ENCODE results near the gene APOD.
"Not testable (repeated sequence)": the region's sequence is repeated elsewhere in the genome, so short reads cannot be mapped to it uniquely, and the experiment has no call there.

APOD gene

GRCh38 chr3:195583831-195584542, at the start of gene APOD:
APOD (minus strand) TSS chr3:195583940; CDS start chr3:195579461, 4,479 bp downstream.
- DNase-seq (ENCODE audit: low spot score) = peak; percentile 93

- not testable (repeated sequence) for DNase-seq (ENCODE audit: low spot score)
Observed at GRCh38 chr3:195633351-195633750, 49.6 kb upstream of the APOD start.

DNA sequence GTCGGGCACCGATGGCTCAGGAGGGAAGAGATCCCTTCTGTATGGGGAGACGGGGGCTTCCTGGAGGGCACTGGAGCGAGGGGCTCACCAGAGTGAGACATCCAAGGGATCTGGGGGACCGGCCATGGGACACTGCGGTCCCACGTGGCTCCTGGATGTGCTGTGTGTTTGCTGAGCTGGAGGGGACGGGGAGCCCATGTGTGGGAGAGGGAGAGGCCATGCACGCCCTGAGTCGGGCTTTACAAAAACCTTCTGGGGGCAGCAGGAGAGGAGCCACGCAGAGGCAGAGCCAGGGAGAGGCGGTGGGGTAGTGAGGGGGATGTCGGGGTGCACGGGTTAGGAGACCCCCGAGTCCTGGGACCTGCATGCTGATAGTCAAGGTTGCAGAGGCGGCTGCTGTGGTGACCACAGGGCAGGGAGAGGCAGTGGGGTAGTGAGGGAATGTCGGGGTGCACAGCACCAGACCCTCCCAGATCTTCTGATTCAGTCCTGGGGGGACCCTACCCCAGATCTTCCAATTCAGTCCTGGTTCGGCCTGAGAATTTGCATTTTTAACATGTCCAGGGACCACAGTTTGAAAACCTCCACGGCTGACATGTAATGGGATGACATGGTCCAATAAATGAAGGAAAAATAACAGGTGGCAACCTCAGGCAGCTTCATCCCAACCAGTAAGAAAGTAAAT, 48.9 kb upstream of the APOD start:
- DNase-seq (ENCODE audit: low spot score) = not testable (repeated sequence)

- DNase-seq (ENCODE audit: low spot score) = not testable (repeated sequence)
Observed at GRCh38 chr3:195632046-195632445, 48.3 kb upstream of the APOD start.

DNA sequence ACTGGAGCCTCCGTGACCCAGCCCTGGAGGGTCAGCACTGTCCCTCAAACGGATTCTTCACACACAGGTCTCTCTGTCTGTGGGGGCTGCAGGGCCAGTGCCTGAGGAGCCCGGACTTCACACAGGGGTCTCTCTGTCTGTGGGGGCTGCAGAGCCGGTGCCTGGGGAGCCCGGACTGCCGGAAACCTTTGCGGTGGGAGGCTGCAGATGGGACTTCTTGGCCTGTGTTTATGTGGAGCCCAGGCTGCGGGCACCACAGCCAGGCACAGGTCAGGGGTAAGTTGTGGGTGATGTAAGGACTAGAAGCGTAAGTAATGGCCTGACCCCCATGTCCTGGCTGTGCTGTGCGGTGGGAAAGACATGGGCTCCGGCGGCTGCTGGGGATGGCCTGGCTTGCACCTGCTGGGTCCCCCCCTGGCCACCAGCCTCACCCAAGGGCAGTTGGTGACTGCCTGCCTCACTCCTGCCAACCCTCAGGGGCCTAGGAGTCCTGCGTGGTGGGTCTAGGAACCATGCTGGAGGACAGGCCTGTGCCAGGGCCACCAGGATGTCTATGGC, 47.3 kb upstream of the APOD start:
- not testable (repeated sequence) for DNase-seq (ENCODE audit: low spot score)

- not testable (repeated sequence) for DNase-seq (ENCODE audit: low spot score)
Observed at GRCh38 chr3:195630086-195630917, 46.6 kb upstream of the APOD start.

GRCh38 chr3:195629682-195630081, 45.9 kb upstream of the APOD start:
- DNase-seq (ENCODE audit: low spot score) = not testable (repeated sequence)

- not testable (repeated sequence) for DNase-seq (ENCODE audit: low spot score)
Observed at GRCh38 chr3:195628386-195628920, 44.7 kb upstream of the APOD start.

- not testable (repeated sequence) for DNase-seq (ENCODE audit: low spot score)
Observed at GRCh38 chr3:195627515-195628385, 44.0 kb upstream of the APOD start.

GRCh38 chr3:195624603-195625560, 41.1 kb upstream of the APOD start:
- DNase-seq (ENCODE audit: low spot score) = not testable (repeated sequence)

- DNase-seq (ENCODE audit: low spot score) = not testable (repeated sequence)
Observed at GRCh38 chr3:195624171-195624570, 40.4 kb upstream of the APOD start.

GRCh38 chr3:195623217-195623965, 39.7 kb upstream of the APOD start:
- DNase-seq (ENCODE audit: low spot score) = not testable (repeated sequence)

DNA sequence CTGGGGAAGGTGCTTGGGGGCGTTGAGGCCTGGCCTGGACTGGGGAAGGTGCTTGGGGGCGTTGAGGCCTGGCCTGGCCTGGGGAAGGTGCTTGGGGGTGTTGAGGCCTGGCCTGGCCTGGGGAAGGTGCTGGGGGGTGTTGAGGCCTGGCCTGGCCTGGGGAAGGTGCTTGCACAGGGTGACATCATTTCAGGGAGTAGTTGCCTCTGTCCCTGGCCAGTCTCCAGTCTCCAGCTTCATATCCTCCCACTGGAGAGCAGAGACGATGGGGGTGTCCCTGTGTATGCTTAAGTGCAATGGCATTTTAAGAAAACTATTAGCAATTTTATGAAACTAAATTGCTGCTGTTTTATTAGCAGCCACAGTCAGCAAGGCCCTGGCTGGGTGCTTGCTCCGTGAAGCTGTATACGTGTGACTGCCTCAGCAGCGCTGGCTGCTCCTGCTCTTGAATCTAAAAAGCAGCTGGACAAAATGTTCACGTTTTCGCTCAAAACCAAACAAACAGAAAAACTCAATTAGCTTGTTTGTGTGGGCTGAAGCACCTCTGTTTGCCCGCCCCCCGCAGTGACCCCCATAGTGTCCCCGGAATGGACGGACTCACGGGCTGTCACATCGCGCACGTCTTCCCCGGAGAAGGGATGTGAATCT, 38.9 kb upstream of the APOD start:
- not testable (repeated sequence) for DNase-seq (ENCODE audit: low spot score)

GRCh38 chr3:195622012-195622411, 38.3 kb upstream of the APOD start:
- DNase-seq (ENCODE audit: low spot score) = not testable (repeated sequence)

GRCh38 chr3:195621095-195621494, 37.4 kb upstream of the APOD start:
- DNase-seq (ENCODE audit: low spot score) = not testable (repeated sequence)

GRCh38 chr3:195620476-195620875, 36.7 kb upstream of the APOD start:
- not testable (repeated sequence) for DNase-seq (ENCODE audit: low spot score)

GRCh38 chr3:195619591-195620369, 36.0 kb upstream of the APOD start:
- DNase-seq (ENCODE audit: low spot score) = not testable (repeated sequence)

Data from Ammon's horn (tissue), 1 donor.